Breast epithelium (tissue), 3 donors: ENCODE results near the gene ASTN2.

Experiments
- CTCF ChIP-seq, 3 donors: fragments of 450-650 bp; IDR thresholded peaks; one replicate each; pipeline ENCODE4 v1.5.1; 2016 to 2017; ENCODE audit warnings: antibody characterized with exemption in 3 of 3, mild to moderate bottlenecking in 3 of 3, moderate library complexity in 3 of 3
- POLR2A ChIP-seq: fragments of 450-650 bp; IDR thresholded peaks from one replicate; pipeline ENCODE4 v1.6.1; 2016; ENCODE audit warnings: antibody characterized with exemption, mild to moderate bottlenecking, moderate library complexity
- POLR2AphosphoS5 ChIP-seq, 3 donors: sonication (generic); formaldehyde crosslinking; IDR thresholded peaks; one replicate each; pipeline ENCODE4 v1.6.1; 2017; ENCODE audit warnings: antibody characterized with exemption in 3 of 3

GRCh38 chr9:117156771-117157535 is 257.9 kb downstream of the ASTN2 start:
- TF ChIP-seq CTCF (IDR thresholded peaks at IDR 0.05): no peak
- TF ChIP-seq POLR2AphosphoS5 (IDR thresholded peaks at IDR 0.05): no peak
- no peak for TF ChIP-seq POLR2A
